GM21619 (cell line): ENCODE measurements around the gene IL20.

Experiments used
- ATAC-seq: cut with Tn5 transposase; IDR thresholded peaks from one replicate; pipeline ENCODE4 v1.9.1; 2021; ENCODE audit not compliant: unreplicated experiment

IL20 gene

GRCh38 chr1:206875752-206876377 lies 10.4 kb downstream of the IL20 start:
- ATAC-seq, result no peak

- ATAC-seq, result no peak
Observed at GRCh38 chr1:206878456-206878855, 13.0 kb downstream of the IL20 start.

DNA sequence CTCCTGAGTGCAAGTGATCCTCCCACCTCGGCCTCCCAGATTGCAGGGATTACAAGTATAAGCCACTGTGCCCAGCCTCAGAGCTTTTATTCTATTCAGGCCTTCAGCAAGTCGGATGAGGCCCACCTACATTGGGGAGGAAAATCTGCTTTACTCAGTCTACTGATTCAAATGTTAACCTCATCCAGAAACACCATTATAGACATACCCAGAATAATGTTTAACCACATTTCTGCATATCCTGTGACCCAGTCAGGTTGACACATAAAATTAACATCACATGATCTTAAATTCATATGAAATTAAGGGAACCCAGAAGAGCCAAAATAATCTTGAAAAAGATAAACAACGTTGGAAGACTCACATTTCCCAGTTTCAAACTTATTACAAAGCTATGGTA lies 14.9 kb downstream of the IL20 start:
- no peak for ATAC-seq

- ATAC-seq, result no peak
Observed at GRCh38 chr1:206882555-206882954, 17.1 kb downstream of the IL20 start.

DNA sequence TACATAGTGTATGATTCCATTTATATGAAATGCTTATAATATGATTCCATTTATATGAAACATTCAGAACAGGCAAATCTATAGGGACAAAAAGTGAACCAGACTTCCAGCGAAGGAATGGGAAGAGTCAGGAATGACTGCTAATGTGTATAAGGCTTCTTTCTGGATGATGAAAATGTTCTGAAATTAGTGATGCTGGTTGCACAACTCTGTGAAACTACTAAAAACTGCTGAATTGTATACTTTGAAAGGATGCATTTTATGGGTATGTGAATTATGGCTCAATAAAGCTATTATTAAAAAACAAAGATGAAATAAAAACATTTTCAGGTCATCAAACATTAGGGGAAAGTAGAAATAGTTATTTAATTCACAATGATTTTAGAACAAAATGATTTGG lies 17.7 kb downstream of the IL20 start:
- ATAC-seq, result no peak

DNA sequence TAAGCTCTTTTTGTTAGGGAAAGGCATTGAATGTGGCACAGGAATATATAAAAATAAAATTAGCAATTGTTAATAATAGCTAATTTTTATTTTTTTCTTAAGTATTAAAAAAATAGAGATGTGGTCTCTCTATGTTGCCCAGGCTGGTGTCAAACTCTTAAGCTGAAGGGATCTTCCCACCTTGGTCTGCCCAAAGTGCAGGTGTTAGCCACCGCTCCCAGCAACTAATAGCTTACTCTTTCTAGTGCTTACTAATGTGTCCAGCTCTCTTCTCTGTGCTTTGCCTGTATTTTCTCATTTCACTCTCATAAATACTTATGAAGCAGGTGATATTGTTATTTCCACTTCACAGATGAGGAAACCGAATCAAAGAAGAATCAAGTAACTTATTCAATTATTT lies 18.5 kb downstream of the IL20 start:
- no peak for ATAC-seq

GRCh38 chr1:206885341-206886060 lies 20.1 kb downstream of the IL20 start:
- ATAC-seq, result no peak

DNA sequence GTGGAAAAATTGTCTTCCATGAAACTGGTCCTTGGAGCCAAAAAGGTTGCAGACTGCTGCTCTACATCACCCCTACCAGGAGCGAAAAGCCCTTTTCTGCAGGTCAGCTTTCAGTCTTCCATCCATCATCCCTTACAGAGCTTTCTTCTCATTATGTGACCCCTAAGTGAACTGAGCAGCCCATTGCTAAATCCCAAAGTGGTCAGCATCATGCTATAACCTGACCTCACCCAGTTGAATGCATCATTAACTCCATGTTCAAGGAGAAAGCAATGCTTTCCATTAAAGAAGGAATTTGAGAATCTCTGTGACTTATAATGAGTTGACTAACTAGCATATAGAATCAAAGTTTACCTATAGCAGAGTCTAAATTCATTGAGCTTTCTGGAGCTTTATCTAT lies 21.4 kb downstream of the IL20 start:
- no peak for ATAC-seq

DNA sequence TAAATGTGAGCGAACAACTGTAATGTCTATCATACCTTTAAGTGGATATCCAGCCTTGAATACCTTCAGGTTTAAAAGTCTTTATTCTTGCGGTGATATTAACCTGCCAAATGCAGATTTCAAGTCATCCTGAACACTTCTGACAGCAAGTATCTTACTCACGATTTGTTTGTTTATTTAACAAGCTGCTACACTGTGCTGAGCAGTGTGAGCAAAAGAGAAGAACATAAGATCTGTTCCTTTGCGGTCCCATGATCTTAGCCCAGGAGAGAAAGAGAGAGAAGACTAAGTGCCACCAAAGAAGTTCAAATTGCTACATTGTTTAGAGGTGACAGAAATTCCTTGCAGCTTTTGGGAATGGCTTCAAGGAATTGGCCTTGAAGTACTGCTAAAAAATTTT lies 22.3 kb downstream of the IL20 start:
- no peak for ATAC-seq

- no peak for ATAC-seq
Observed at GRCh38 chr1:206890125-206891060, 25.0 kb downstream of the IL20 start.

- ATAC-seq, result no peak
Observed at GRCh38 chr1:206891412-206891811, 26.0 kb downstream of the IL20 start.

DNA sequence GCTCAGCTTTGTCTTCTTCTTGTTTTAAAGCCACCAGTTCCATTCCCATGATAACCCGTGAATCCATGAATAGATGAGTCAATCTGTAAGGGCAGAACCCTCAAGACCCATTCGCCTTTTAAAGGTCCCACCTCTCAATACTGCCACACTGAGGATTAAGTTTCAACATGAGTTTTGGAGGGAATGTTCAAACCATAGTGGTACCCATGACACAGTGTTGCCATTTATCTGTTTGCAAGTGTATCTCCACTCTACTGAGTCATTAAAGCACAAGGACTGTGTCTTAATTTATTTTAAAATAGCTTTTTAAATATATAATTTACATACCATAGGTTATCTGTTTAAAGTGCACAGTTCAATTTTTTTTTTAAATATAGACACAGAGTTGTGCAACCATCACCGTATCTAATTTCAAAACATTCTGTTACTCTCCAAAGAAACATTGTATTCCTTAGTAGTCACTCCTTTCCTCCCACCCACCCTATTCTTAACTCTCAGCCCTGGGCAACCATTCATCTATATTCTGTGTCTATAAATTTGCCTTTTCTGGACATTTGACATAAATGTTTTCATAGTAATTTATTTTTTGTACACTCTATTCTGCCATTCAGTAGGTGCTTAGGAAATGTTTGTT lies 27.0 kb downstream of the IL20 start:
- no peak for ATAC-seq

- ATAC-seq, result no peak
Observed at GRCh38 chr1:206893380-206893779, 28.0 kb downstream of the IL20 start.

DNA sequence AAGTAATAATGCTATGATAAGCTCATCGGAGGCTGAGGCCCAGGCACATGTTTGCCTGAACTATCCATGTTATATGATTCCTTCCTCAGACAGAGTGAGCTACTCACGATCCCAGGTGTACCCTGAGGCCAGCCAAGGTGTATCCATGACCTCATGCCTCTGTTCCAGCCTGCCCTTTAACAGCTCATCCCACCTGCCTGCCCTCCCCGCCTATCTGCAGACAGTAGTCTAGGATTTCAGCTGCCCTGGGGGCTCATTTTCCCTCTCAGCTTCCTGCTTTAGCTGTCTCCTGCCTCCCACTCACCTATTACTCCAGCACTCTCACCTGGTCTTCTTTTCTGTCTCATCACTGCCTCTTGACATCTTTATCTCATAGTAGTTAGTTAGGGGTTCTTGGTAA lies 29.9 kb downstream of the IL20 start:
- no peak for ATAC-seq

DNA sequence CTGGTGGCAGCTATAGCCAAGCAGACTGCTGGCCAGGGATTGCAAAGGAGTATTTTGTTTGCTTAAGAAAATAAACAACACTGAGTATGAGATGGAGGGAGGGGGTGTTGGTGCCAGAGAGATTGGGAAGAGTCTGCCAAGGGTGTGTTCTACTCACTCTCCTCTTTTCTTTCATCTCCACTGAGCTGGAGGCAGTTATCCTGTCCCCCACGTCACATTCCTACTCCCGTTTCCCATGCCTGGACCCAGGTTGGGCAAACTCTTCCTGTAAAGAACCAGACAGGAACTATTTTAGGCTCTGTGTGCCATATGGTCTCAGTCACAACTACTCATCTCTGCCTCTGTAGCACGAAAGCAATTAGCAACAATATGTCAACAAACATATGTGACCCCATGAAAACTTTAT lies 30.4 kb downstream of the IL20 start:
- ATAC-seq, result no peak

GRCh38 chr1:206896261-206896660 lies 30.8 kb downstream of the IL20 start:
- no peak for ATAC-seq

DNA sequence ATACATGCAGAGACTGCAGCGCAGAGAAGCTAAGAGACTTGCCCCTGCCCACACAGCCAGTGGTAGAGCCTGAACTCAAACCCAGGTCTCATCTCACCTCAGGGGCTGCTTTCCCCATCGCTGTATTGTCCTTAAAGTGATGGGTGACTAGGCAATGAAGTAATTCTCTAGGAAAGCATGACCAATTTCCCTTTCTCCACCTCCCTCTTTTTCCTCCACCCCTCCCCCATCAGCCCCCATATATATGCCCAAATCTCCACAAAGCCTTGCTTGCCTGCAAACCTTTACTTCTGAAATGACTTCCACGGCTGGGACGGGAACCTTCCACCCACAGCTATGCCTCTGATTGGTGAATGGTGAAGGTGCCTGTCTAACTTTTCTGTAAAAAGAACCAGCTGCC lies 31.8 kb downstream of the IL20 start, which contains the start of gene IL24:
Gene IL24 (plus strand): TSS at position 269 of the 400 bp plus-strand sequence. CDS start 390 bp downstream, outside the sequence.
- no peak for ATAC-seq

DNA sequence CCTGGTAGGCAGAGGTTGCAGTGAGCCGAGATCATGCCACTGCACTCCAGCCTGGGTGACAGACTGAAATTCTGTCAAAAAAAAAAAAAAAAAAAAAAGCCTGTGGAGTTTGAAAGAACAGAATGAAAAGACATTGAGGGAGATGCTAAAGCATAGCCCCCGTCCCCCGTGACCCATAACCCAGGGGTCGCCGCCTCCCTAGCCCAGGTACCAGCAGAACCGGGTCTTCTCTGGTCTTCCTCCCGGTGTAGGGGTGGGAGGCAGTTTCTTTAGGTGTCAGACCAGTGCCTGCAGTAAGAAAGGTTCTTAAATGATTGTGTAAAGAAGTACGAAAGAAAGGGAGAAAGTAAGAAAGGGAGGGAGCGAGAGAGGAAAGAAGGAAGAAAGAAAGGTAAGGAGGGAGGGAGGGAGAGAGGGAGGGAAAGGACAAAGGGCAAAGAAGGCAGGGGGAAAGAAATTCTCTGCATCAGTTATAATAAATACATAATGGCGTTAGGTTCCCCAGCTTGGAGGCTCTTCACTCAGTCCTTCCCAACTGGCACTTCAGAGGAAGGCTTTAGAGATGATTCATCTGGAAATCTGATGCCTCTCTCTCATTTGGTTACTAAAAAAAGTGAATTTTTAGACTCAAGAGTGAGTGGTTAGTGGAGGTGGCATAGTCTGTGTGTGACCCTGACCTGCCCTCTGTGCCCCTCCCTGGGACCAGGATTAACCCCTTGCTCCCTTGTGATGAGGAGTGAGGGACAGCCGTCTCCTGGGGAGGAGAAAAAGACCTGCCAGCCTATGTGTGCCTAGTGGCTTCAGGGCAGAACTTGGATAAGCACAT lies 32.9 kb downstream of the IL20 start:
- no peak for ATAC-seq

GRCh38 chr1:206898915-206899431 lies 33.5 kb downstream of the IL20 start:
- no peak for ATAC-seq

DNA sequence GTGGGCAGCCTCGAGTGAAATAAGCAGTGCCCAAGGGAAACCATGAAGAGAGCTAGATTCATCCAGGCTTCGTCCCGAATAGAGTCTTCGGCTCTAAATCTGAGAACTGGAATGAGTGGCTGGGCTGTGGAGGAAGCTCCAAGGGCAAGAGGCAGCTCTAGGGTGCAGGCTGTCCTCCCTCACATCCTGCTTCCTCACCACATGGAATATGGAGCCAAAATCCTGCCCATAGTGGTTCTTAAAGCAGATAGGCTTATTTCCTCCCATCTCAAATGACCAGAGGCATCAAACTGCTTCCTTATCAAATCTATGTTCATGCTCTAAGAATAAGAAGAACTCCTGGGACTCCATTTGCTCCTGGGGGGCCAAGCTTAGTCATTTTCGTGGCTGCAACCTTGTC lies 34.3 kb downstream of the IL20 start:
- no peak for ATAC-seq
